RPMI8226 (cell line): ENCODE results near the gene ABRACL.

Source experiments
- DNase-seq: peaks from one replicate; pipeline ENCODE4 v3.0.0-alpha.2; 2015

Gene ABRACL

GRCh38 chr6:139058029-139058428 lies 29.5 kb downstream of the ABRACL start:
- DNase-seq, result no peak

GRCh38 chr6:139060332-139060731 lies 31.8 kb downstream of the ABRACL start:
- DNase-seq, result no peak

GRCh38 chr6:139062932-139063646 lies 34.5 kb downstream of the ABRACL start:
- DNase-seq, result no peak

- DNase-seq, result no peak
These were observed 36.6 kb downstream of the ABRACL start for GRCh38 chr6:139064981-139065665.

GRCh38 chr6:139066080-139066479 lies 37.5 kb downstream of the ABRACL start:
- DNase-seq, result no peak

GRCh38 chr6:139068846-139069245 lies 40.3 kb downstream of the ABRACL start:
- DNase-seq, result no peak

GRCh38 chr6:139073118-139073517 lies 44.6 kb downstream of the ABRACL start:
- no peak for DNase-seq

GRCh38 chr6:139079018-139079417 lies 50.5 kb downstream of the ABRACL start:
- no peak for DNase-seq

GRCh38 chr6:139080255-139080920 lies 51.8 kb downstream of the ABRACL start:
- DNase-seq, result no peak

GRCh38 chr6:139081471-139081870 lies 52.9 kb downstream of the ABRACL start:
- no peak for DNase-seq

- DNase-seq, result no peak
These were observed 53.8 kb downstream of the ABRACL start for GRCh38 chr6:139082370-139082769.

GRCh38 chr6:139091826-139092225 lies 63.3 kb downstream of the ABRACL start:
- DNase-seq, result no peak
